Tibial nerve (tissue), 4 donors: ENCODE results near the gene SQOR.

Experiments used
- CTCF ChIP-seq, 5 experiments: fragments of 200-600 bp in 3 of 5; fragments of 450-650 bp in 2 of 5; sonication (generic) in 3 of 5; IDR thresholded peaks; one replicate each; pipeline ENCODE4 v1.5.1; 2016 to 2019; ENCODE audit warnings: antibody characterized with exemption in 5 of 5, mild to moderate bottlenecking in 3 of 5, moderate library complexity in 2 of 5
- EP300 ChIP-seq, 2 donors: sonication (generic); formaldehyde crosslinking; IDR thresholded peaks; one replicate each; pipeline ENCODE4 v1.6.1; 2017; ENCODE audit warnings: antibody characterized with exemption in 2 of 2, mild to moderate bottlenecking in 1 of 2
- POLR2A ChIP-seq, 2 donors: fragments of 450-650 bp; IDR thresholded peaks; one replicate each; pipeline ENCODE4 v1.6.1; 2017; ENCODE audit warnings: antibody characterized with exemption in 2 of 2, mild to moderate bottlenecking in 2 of 2, moderate library complexity in 2 of 2

- TF ChIP-seq CTCF (IDR thresholded peaks at IDR 0.05) (no peak), EP300 (IDR thresholded peaks at IDR 0.05) (no peak), POLR2A (IDR thresholded peaks at IDR 0.05) (no peak)
Observed at GRCh38 chr15:45603881-45604280, 30.9 kb upstream of the SQOR start.
